PC-9 (cell line): ENCODE measurements around the gene NSMCE4A. TPM values are rescaled to one million over a fixed set of nuclear protein-coding genes. Genes with fewer than 3 reads are reported as not detected.

ENCODE experiments used
- BruUV-seq: library from RNA; stranded (reverse); fragments of 400-500 nt; replicated peaks from 2 replicates; lab custom pipeline; 2021; lab: Mats Ljungman, UMichigan
- CTCF ChIA-PET: fragments of 300-600 bp; sonication (Branson Sonifier 250); formaldehyde crosslinking; loops from one replicate; lab custom pipeline; 2022; ENCODE audit warnings: antibody characterized with exemption; lab: Charles Lee
- POLR2A ChIA-PET: fragments of 300-600 bp; sonication (Branson Sonifier 250); formaldehyde crosslinking; loops from one replicate; lab custom pipeline; 2022; ENCODE audit warnings: antibody characterized with exemption; ENCODE audit not compliant: unreplicated experiment; lab: Charles Lee
- DNase-seq, 2 experiments: peaks; one replicate each; pipeline versions ENCODE4 v3.0.0 to v3.0.0-alpha.2; 2015 to 2022; ENCODE audit warnings: mixed read lengths in 1 of 2
- H2AFZ ChIP-seq: fragments of 200-600 bp; sonication (generic); 2 replicates; pipeline ENCODE4 v1.8.1; 2017; ENCODE audit warnings: antibody characterized with exemption
- H3F3A ChIP-seq: fragments of 200-600 bp; sonication (generic); 2 replicates; pipeline ENCODE4 v1.8.1; 2017; ENCODE audit warnings: antibody characterized with exemption, mild to moderate bottlenecking, low read depth; ENCODE audit not compliant: insufficient read depth
- H3K27ac ChIP-seq: fragments of 200-600 bp; sonication (generic); 2 replicates; pipeline ENCODE4 v1.6.1; 2016; ENCODE audit warnings: mixed run types
- H3K27me3 ChIP-seq: fragments of 200-600 bp; sonication (generic); 2 replicates; pipeline ENCODE4 v1.6.1; 2016; ENCODE audit warnings: low read depth, mixed run types; ENCODE audit not compliant: insufficient read depth
- H3K36me3 ChIP-seq: fragments of 200-600 bp; sonication (generic); 2 replicates; pipeline ENCODE4 v1.6.1; 2016; ENCODE audit warnings: low read depth, mixed run types
- H3K4me1 ChIP-seq: fragments of 200-600 bp; sonication (generic); replicated peaks from 2 replicates; pipeline ENCODE4 v1.6.1; 2016; ENCODE audit warnings: mixed run types; ENCODE audit not compliant: insufficient read depth
- H3K4me2 ChIP-seq: fragments of 200-600 bp; sonication (generic); 2 replicates; pipeline ENCODE4 v1.6.1; 2017; ENCODE audit warnings: mixed run types
- H3K4me3 ChIP-seq: fragments of 200-600 bp; sonication (generic); 2 replicates; pipeline ENCODE4 v1.6.1; 2016; ENCODE audit warnings: mixed run types
- H3K79me2 ChIP-seq: fragments of 200-600 bp; sonication (generic); 2 replicates; pipeline ENCODE4 v1.6.1; 2017; ENCODE audit warnings: low read depth, mixed run types
- H3K9me2 ChIP-seq: fragments of 200-600 bp; sonication (generic); 2 replicates; pipeline ENCODE4 v1.8.1; 2017; ENCODE audit warnings: mild to moderate bottlenecking; ENCODE audit not compliant: insufficient read depth
- H3K9me3 ChIP-seq: fragments of 200-600 bp; sonication (generic); 2 replicates; pipeline ENCODE4 v1.8.1; 2016; ENCODE audit warnings: low read depth; ENCODE audit not compliant: insufficient read depth
- H4K20me1 ChIP-seq: fragments of 200-600 bp; sonication (generic); 2 replicates; pipeline ENCODE4 v1.8.1; 2017; ENCODE audit not compliant: insufficient read depth
- CTCF ChIP-seq: fragments of 200-600 bp; sonication (generic); conservative IDR thresholded peaks from 2 replicates; pipeline ENCODE4 v1.6.1; 2017; ENCODE audit warnings: mixed run types, antibody characterized with exemption, mild to moderate bottlenecking, moderate library complexity
- EZH2 ChIP-seq: fragments of 200-600 bp; sonication (generic); IDR thresholded peaks from 2 replicates; pipeline ENCODE4 v1.8.0; 2017; ENCODE audit warnings: antibody characterized with exemption, low read depth
- intact Hi-C: fragments of 100-400 bp; cut with micrococcal nuclease; formaldehyde crosslinking; loops from one replicate; pipeline ENCODE4 v1.10.0; 2022; ENCODE audit not compliant: unreplicated experiment
- total RNA-seq: library from RNA; stranded (reverse); gene quantifications from 2 replicates; pipeline ENCODE4 v1.2.3, GENCODE V29; 2021

NSMCE4A gene
- total RNA-seq, 1 experiment from 2014 or later, result 26.8 TPM

GRCh38 chr10:122010405-122011050 lies 35.5 kb upstream of the NSMCE4A start:
- Histone ChIP-seq H3K27ac (no peak overlapping the region), H3K4me2 (no peak overlapping the region), H3F3A (no peaks in the 10 kb centered on the region), H3K4me1 (no peaks in the 10 kb centered on the region), H3K9me3 (no peaks in the 10 kb centered on the region), H4K20me1 (no peaks in the 10 kb centered on the region), H3K9me2 (no peaks in the 10 kb centered on the region), H3K79me2 (no peaks in the 10 kb centered on the region), H2AFZ (no peak overlapping the region), H3K36me3 (no peaks in the 10 kb centered on the region), H3K4me3 (no peak overlapping the region), H3K27me3 (no peaks in the 10 kb centered on the region)
- DNase-seq, result no peak
- TF ChIP-seq EZH2 (no peak), CTCF (no peak)
- POLR2A ChIA-PET, result interaction anchor here (0.6 kb wide), 1 partner anchor 248 kb away, joined by 17 read pairs; no protein-coding TSS in a partner anchor
- CTCF ChIA-PET, result no interaction called here
- BruUV-seq, result no TSS peak
- intact Hi-C loops, result no loop called here

- no peaks in the 10 kb centered on the region for H4K20me1 ChIP-seq
- H3F3A ChIP-seq, result no peaks in the 10 kb centered on the region
- intact Hi-C loops, result no loop called here
- CTCF ChIA-PET, result no interaction called here
- POLR2A ChIA-PET, result no interaction called here
- H2AFZ ChIP-seq, result no peak overlapping the region
- H3K9me2 ChIP-seq, result no peaks in the 10 kb centered on the region
- no peaks in the 10 kb centered on the region for H3K9me3 ChIP-seq
- no TSS peak for BruUV-seq
- H3K4me2 ChIP-seq, result no peak overlapping the region
- DNase-seq, result no peak
- H3K27ac ChIP-seq, result no peak overlapping the region
- no peak overlapping the region for H3K4me3 ChIP-seq
- no peaks in the 10 kb centered on the region for H3K4me1 ChIP-seq
- TF ChIP-seq CTCF, result no peak
- TF ChIP-seq EZH2, result no peak
- no peaks in the 10 kb centered on the region for H3K27me3 ChIP-seq
- no peaks in the 10 kb centered on the region for H3K36me3 ChIP-seq
- no peaks in the 10 kb centered on the region for H3K79me2 ChIP-seq
Observed at GRCh38 chr10:122007415-122007814, 32.4 kb upstream of the NSMCE4A start.

- no peak for TF ChIP-seq EZH2
- TF ChIP-seq CTCF, result no peak
- CTCF ChIA-PET, result no interaction called here
Observed at GRCh38 chr10:122001698-122002097, 26.7 kb upstream of the NSMCE4A start.

More at GRCh38 chr10:122001698-122002097, 26.7 kb upstream of the NSMCE4A start:
- intact Hi-C loops, result no loop called here
- Histone ChIP-seq H3K9me2 (no peaks in the 10 kb centered on the region), H3K27me3 (no peaks in the 10 kb centered on the region), H3K79me2 (no peaks in the 10 kb centered on the region), H3K4me3 (no peak overlapping the region), H3F3A (no peaks in the 10 kb centered on the region), H3K27ac (no peak overlapping the region), H4K20me1 (no peaks in the 10 kb centered on the region), H2AFZ (no peak overlapping the region), H3K4me2 (no peak overlapping the region), H3K36me3 (no peaks in the 10 kb centered on the region), H3K9me3 (no peaks in the 10 kb centered on the region), H3K4me1 (peaks cover 3% of the 10 kb centered on the region; the same call in 1 of the 2 replicates)
- no peak for DNase-seq
- POLR2A ChIA-PET, result no interaction called here
- BruUV-seq, result no TSS peak
